ENCODE data around the gene WDR86. TPM values are rescaled to one million over a fixed set of nuclear protein-coding genes. Genes with fewer than 3 reads are reported as not detected.

Gene WDR86
- total and polyA plus RNA-seq, 2 of the 4 experiments (the other 2 are of a cell fraction): not detected

- ATAC-seq (ENCODE audit: low read depth) (no peak), DNase-seq (no peak)
- Histone ChIP-seq H3K23ac (ENCODE audit: low read depth, low read length) (no peak overlapping the region), H3K4me2 (ENCODE audit: low read depth, low read length) (no peak overlapping the region), H3K9me3 (ENCODE audit: control insufficient read depth, insufficient read depth, low read length) (no peaks in the 10 kb centered on the region), H2BK15ac (ENCODE audit: low read depth, low read length) (no peak overlapping the region), H4K91ac (ENCODE audit: insufficient read depth, low read depth, low read length) (no peak overlapping the region), H2AK9ac (replicated peaks; ENCODE audit: low read depth, low read length, poor library complexity) (no peak overlapping the region), H3K4me1 (ENCODE audit: control insufficient read depth, insufficient read depth, low read length) (no peaks in the 10 kb centered on the region), H2BK5ac (ENCODE audit: low read depth, low read length, poor library complexity, severe bottlenecking) (no peak overlapping the region), H3K14ac (replicated peaks; ENCODE audit: low read depth, low read length) (no peak overlapping the region), H4K8ac (ENCODE audit: low read depth in 2 of 2, low read length in 2 of 2) (no peak overlapping the region), H3K9ac (ENCODE audit: low read depth, low read length) (no peak overlapping the region), H4K5ac (ENCODE audit: low read depth, low read length) (no peak overlapping the region), H3K18ac (ENCODE audit: low read depth, low read length) (no peak overlapping the region), H2BK20ac (ENCODE audit: low read depth, low read length) (no peak overlapping the region), H3K36me3 (ENCODE audit: control insufficient read depth, insufficient read depth, low read length) (peaks cover 32% of the 10 kb centered on the region), H3K79me1 (ENCODE audit: low read depth in 1 of 2, low read length in 2 of 2) (no peaks in the 10 kb centered on the region), H2AK5ac (ENCODE audit: low read depth, low read length) (no peak overlapping the region), H2BK120ac (ENCODE audit: low read depth, low read length) (no peak overlapping the region), H3K4ac (ENCODE audit: low read depth, low read length) (no peak overlapping the region), H3K9me1 (ENCODE audit: insufficient read depth, low read length) (no peaks in the 10 kb centered on the region), H4K20me1 (ENCODE audit: insufficient read depth, low read length) (no peaks in the 10 kb centered on the region), H2AFZ (replicated peaks; ENCODE audit: low read length, poor library complexity) (no peak overlapping the region), H3K4me3 (ENCODE audit: insufficient read depth, low read depth, low read length) (no peak overlapping the region), H3K27me3 (ENCODE audit: control insufficient read depth, insufficient read depth, low read length) (peaks cover 19% of the 10 kb centered on the region), H3K56ac (ENCODE audit: extremely low read depth, insufficient read depth, low read length) (no peak overlapping the region), H3K27ac (ENCODE audit: insufficient read depth, low read length) (no peak overlapping the region)
- intact Hi-C loops (cut with micrococcal nuclease) (no loop called here), in situ Hi-C loops (cut with MboI; ENCODE audit: low sequenced_read_pairs) (no loop called here), dilution Hi-C loops (cut with HindIII; ENCODE audit: low sequenced_read_pairs, unreplicated experiment) (no loop called here)
- ChIA-PET POLR2A (ENCODE audit: unreplicated experiment) (no interaction called here), CTCF (interaction anchor here (1.2 kb wide), 1 partner anchor 9 kb away, joined by 4 read pairs; no protein-coding TSS in a partner anchor)
- 83% methylated on average over 13 of the region's 17 CpGs; no CpG with 5 or more reads in 1 of the 2 experiments for whole genome bisulfite sequencing, 2 experiments (ENCODE audit: extremely low coverage in 2 of 2, insufficient read length in 1 of 2)
- TF ChIP-seq CEBPB (IDR thresholded peaks at IDR 0.05; ENCODE audit: low read depth, low read length) (no peak), CHD1 (IDR thresholded peaks at IDR 0.05; ENCODE audit: low read depth, low read length) (no peak), RFX5 (IDR thresholded peaks at IDR 0.05; ENCODE audit: low read depth, low read length) (no peak), ELK1 (IDR thresholded peaks at IDR 0.05; ENCODE audit: borderline replicate concordance, low read depth, low read length) (no peak), POLR2A (IDR thresholded peaks at IDR 0.05; ENCODE audit: low read depth, low read length) (no peak), MXI1 (IDR thresholded peaks at IDR 0.05; ENCODE audit: borderline replicate concordance, low read depth, low read length) (no peak), MAFK (IDR thresholded peaks at IDR 0.05; ENCODE audit: low read depth, low read length) (no peak), NFE2L2 (IDR thresholded peaks at IDR 0.05; ENCODE audit: low read depth, low read length) (no peak), SMC3 (IDR thresholded peaks at IDR 0.05; ENCODE audit: low read depth, low read length) (no peak), MAZ (IDR thresholded peaks at IDR 0.05; ENCODE audit: borderline replicate concordance, low read depth, low read length) (no peak), RAD21 (IDR thresholded peaks at IDR 0.05; ENCODE audit: low read length) (no peak), RCOR1 (IDR thresholded peaks at IDR 0.05; ENCODE audit: insufficient replicate concordance, low read length) (no peak), FOS (IDR thresholded peaks at IDR 0.05; ENCODE audit: low read depth, low read length) (no peak)
- no TSS peak for BruUV-seq (replicated peaks)
These were observed 31.2 kb downstream of the WDR86 start for GRCh38 chr7:151378496-151379192.
